Endodermal cell (in vitro differentiated cells): ENCODE measurements around the gene JADE2. TPM values are rescaled to one million over a fixed set of nuclear protein-coding genes. Genes with fewer than 3 reads are reported as not detected.

Experiments used
- DNase-seq: peaks from one replicate; pipeline ENCODE4 v3.0.0-alpha.2; 2017
- H3K27ac ChIP-seq: 2 replicates; pipeline ENCODE4 v1.5.1; 2013; ENCODE audit warnings: mild to moderate bottlenecking, low read depth, low read length, moderate library complexity
- H3K27me3 ChIP-seq: 2 replicates; pipeline ENCODE4 v1.6.1; 2013; ENCODE audit warnings: mild to moderate bottlenecking, low read length, moderate library complexity; ENCODE audit not compliant: insufficient read depth, control insufficient read depth, poor library complexity, severe bottlenecking
- H3K36me3 ChIP-seq: 2 replicates; pipeline ENCODE4 v1.7.0; 2013; ENCODE audit warnings: mild to moderate bottlenecking, low read length, moderate library complexity; ENCODE audit not compliant: control insufficient read depth, insufficient read depth
- H3K4me1 ChIP-seq: one replicate; pipeline ENCODE4 v1.7.0; 2013; ENCODE audit warnings: low read length; ENCODE audit not compliant: control insufficient read depth, insufficient read depth
- H3K4me3 ChIP-seq: 2 replicates; pipeline ENCODE4 v1.5.1; 2013; ENCODE audit warnings: mild to moderate bottlenecking, low read length, moderate library complexity
- H3K9ac ChIP-seq: 2 replicates; pipeline ENCODE4 v1.6.1; 2013; ENCODE audit warnings: mild to moderate bottlenecking, low read length, moderate library complexity; ENCODE audit not compliant: poor library complexity, severe bottlenecking; ENCODE audit errors: extremely low read depth
- H3K9me3 ChIP-seq: 2 replicates; pipeline ENCODE4 v1.6.1; 2013; ENCODE audit warnings: mild to moderate bottlenecking, low read length, moderate library complexity; ENCODE audit not compliant: control insufficient read depth
- H3K27ac Mint-ChIP-seq: 2 replicates; pipeline ENCODE4 v1.8.0; 2020; ENCODE audit warnings: mixed read lengths
- H3K27me3 Mint-ChIP-seq: 2 replicates; pipeline ENCODE4 v1.8.0; 2021; ENCODE audit warnings: mild to moderate bottlenecking, mixed read lengths; ENCODE audit not compliant: insufficient read depth
- H3K36me3 Mint-ChIP-seq: 2 replicates; pipeline ENCODE4 v1.8.0; 2020; ENCODE audit warnings: low read depth, mixed read lengths
- H3K4me1 Mint-ChIP-seq: 2 replicates; pipeline ENCODE4 v1.8.0; 2020; ENCODE audit warnings: mixed read lengths
- H3K4me3 Mint-ChIP-seq: 2 replicates; pipeline ENCODE4 v1.8.0; 2020; ENCODE audit warnings: mild to moderate bottlenecking, moderate library complexity, mixed read lengths
- H3K9me3 Mint-ChIP-seq: 2 replicates; pipeline ENCODE4 v1.8.0; 2020; ENCODE audit warnings: mild to moderate bottlenecking, mixed read lengths
- CTCF ChIP-seq: fragments of 200-600 bp; sonication (generic); conservative IDR thresholded peaks from 2 replicates; pipeline ENCODE4 v1.5.0; 2021; ENCODE audit warnings: antibody characterized with exemption, mild to moderate bottlenecking
- WGBS, 2 experiments: methylation state at CpG; one replicate each; pipeline versions ENCODE4 v1.1.5 to v1.1.7; 2013; ENCODE audit warnings: missing lambda C conversion rate in 2 of 2, mixed read lengths in 1 of 2; ENCODE audit not compliant: insufficient coverage in 1 of 2, insufficient read length in 1 of 2; 5-methylcytosine and 5-hydroxymethylcytosine counted together
- total RNA-seq, 2 donors: library from RNA; stranded (reverse); fragmentation: NEBNext Ultra II Directional in 1 of 2; extraction: Animal tissue kit (Norgen Biotek cat#: 25700) in 1 of 2; gene quantifications; 2 replicates in 1 of 2; 3 replicates in 1 of 2; pipeline ENCODE4 v1.2.1, GENCODE V29; 2021

The JADE2 gene
- total RNA-seq, 2 donors from 2014 or later, result 33.9 to 51.9 TPM

DNA sequence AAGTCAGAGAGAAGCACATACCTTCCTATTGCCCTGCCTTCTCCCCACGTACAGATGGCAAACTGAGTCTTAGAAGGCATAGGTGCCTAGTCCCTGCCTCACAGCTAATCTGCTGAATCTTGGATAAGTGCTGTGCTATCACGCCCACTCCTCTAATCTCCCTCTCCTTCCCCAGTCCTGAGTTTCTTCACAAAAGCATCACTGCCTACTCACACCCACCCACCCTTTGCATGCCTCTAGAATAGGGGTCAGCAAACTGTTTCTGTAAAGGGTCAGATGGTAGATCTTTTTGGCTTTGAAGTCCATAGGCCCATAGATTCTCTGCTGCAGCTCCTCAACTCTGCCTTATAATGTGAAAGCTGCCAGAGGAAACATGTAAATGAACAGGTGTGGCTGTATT lies 23.2 kb upstream of the JADE2 start:
- Histone ChIP-seq H3K9ac (no peak overlapping the region), H3K9me3 (no peaks in the 10 kb centered on the region), H3K36me3 (no peaks in the 10 kb centered on the region), H3K4me1 (peaks cover 9% of the 10 kb centered on the region), H3K27ac (no peak overlapping the region), H3K27me3 (no peaks in the 10 kb centered on the region), H3K4me3 (no peak overlapping the region)
- H3K4me3 Mint-ChIP-seq, result no peak overlapping the region
- H3K27ac Mint-ChIP-seq, result no peak overlapping the region
- no peaks in the 10 kb centered on the region for H3K27me3 Mint-ChIP-seq
- 88% methylated on average over 2 of the region's 2 CpGs; no CpG with 5 or more reads in 1 of the 2 experiments for WGBS, 2 experiments
- no peak for TF ChIP-seq CTCF
- H3K9me3 Mint-ChIP-seq, result no peaks in the 10 kb centered on the region
- H3K4me1 Mint-ChIP-seq, result peaks cover 29% of the 10 kb centered on the region
- DNase-seq, result no peak
- no peaks in the 10 kb centered on the region for H3K36me3 Mint-ChIP-seq

GRCh38 chr5:134503088-134503936 lies 22.2 kb upstream of the JADE2 start:
- H3K4me1 Mint-ChIP-seq, result peaks cover 31% of the 10 kb centered on the region
- DNase-seq, result peak; percentile 85
- Histone ChIP-seq H3K4me3 (no peak overlapping the region), H3K9ac (no peak overlapping the region), H3K9me3 (no peaks in the 10 kb centered on the region), H3K27ac (peak overlapping the region; percentile 22), H3K4me1 (peaks cover 9% of the 10 kb centered on the region), H3K36me3 (no peaks in the 10 kb centered on the region), H3K27me3 (no peaks in the 10 kb centered on the region)
- H3K9me3 Mint-ChIP-seq, result no peaks in the 10 kb centered on the region
- no peak for TF ChIP-seq CTCF
- H3K27me3 Mint-ChIP-seq, result no peaks in the 10 kb centered on the region
- H3K36me3 Mint-ChIP-seq, result no peaks in the 10 kb centered on the region
- H3K27ac Mint-ChIP-seq, result peak overlapping the region; percentile 77
- 71 to 79% methylated on average over 9 to 11 of the region's 11 CpGs for WGBS, 2 experiments
- no peak overlapping the region for H3K4me3 Mint-ChIP-seq

DNA sequence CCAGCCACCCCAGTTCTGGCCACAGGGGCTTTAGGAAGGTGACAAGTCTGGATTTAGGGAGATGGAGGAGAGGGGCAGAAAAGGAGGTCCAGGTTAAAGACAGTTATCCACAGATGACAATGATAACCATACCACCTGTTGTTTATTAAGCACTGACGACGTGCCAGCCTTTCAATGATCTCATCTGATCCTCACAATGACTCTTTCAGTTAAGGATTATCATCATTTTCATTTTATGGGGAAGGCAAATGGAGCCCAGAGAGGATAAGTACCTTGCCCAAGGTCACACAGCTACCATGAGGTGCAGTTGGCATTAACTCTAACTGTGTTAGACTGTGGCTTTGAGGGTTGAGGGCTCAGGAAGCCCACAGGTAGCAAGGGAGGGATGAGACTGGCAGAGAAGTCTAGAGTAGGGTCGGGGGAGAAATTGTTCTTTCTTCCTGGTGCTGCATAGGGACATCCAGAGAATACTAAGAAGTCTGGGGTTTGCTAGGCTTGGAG lies 21.5 kb upstream of the JADE2 start:
- Histone ChIP-seq H3K4me3 (no peak overlapping the region), H3K27me3 (no peaks in the 10 kb centered on the region), H3K9me3 (no peaks in the 10 kb centered on the region), H3K9ac (no peak overlapping the region), H3K36me3 (no peaks in the 10 kb centered on the region), H3K4me1 (peaks cover 9% of the 10 kb centered on the region), H3K27ac (no peak overlapping the region)
- no peak for DNase-seq
- H3K36me3 Mint-ChIP-seq, result no peaks in the 10 kb centered on the region
- 96 to 100% methylated on average over 2 to 3 of the region's 3 CpGs for whole genome bisulfite sequencing, 2 experiments
- no peaks in the 10 kb centered on the region for H3K27me3 Mint-ChIP-seq
- peak overlapping the region; percentile 77 for H3K27ac Mint-ChIP-seq
- H3K4me1 Mint-ChIP-seq, result peaks cover 31% of the 10 kb centered on the region
- TF ChIP-seq CTCF, result no peak
- no peaks in the 10 kb centered on the region for H3K9me3 Mint-ChIP-seq
- no peak overlapping the region for H3K4me3 Mint-ChIP-seq
